ENCODE results near the gene PRR20G.
"Not testable (repeated sequence)": the region's sequence is repeated elsewhere in the genome, so short reads cannot be mapped to it uniquely, and the experiment has no call there.

Gene PRR20G

DNA sequence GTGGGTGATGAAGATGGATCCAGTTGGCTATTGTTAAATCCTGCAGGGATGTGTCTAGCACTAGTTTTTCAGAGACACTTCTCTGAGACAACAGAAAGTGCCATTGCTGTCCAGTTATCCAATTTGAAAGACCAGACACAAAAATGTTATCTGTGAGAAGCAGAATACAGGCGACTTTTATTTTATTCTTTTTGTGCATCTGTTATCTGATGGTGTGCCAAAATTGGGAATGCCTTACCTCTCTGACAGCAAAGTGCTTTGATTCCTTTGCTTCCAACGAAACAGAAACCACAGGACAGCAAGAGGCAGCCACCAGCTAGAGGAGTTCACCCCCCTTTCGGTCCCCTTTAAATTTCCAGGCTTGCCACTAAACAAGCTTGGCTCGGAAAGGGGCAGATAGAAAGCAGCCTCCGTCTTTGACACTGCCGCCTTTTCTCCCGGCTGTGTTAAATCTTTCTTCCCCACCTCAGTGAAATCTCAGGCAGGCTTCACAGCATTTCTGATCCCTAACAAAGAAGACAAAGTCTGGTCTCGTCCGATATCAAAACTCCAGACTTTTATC is 17.7 kb upstream of the PRR20G start:
- in situ Hi-C loops (cut with MboI; ENCODE audit: low pct_unique_long_range_greater_than_20kb, low sequenced_read_pairs, unreplicated experiment) = no loop called here
- no peak for DNase-seq (ENCODE audit: low spot score)
- TF ChIP-seq, protein P1, sequence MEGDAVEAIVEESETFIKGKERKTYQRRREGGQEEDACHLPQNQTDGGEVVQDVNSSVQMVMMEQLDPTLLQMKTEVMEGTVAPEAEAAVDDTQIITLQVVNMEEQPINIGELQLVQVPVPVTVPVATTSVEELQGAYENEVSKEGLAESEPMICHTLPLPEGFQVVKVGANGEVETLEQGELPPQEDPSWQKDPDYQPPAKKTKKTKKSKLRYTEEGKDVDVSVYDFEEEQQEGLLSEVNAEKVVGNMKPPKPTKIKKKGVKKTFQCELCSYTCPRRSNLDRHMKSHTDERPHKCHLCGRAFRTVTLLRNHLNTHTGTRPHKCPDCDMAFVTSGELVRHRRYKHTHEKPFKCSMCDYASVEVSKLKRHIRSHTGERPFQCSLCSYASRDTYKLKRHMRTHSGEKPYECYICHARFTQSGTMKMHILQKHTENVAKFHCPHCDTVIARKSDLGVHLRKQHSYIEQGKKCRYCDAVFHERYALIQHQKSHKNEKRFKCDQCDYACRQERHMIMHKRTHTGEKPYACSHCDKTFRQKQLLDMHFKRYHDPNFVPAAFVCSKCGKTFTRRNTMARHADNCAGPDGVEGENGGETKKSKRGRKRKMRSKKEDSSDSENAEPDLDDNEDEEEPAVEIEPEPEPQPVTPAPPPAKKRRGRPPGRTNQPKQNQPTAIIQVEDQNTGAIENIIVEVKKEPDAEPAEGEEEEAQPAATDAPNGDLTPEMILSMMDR (IDR thresholded peaks at IDR 0.05; ENCODE audit: extremely low read depth, insufficient read depth, missing control alignments) = no peak

DNA sequence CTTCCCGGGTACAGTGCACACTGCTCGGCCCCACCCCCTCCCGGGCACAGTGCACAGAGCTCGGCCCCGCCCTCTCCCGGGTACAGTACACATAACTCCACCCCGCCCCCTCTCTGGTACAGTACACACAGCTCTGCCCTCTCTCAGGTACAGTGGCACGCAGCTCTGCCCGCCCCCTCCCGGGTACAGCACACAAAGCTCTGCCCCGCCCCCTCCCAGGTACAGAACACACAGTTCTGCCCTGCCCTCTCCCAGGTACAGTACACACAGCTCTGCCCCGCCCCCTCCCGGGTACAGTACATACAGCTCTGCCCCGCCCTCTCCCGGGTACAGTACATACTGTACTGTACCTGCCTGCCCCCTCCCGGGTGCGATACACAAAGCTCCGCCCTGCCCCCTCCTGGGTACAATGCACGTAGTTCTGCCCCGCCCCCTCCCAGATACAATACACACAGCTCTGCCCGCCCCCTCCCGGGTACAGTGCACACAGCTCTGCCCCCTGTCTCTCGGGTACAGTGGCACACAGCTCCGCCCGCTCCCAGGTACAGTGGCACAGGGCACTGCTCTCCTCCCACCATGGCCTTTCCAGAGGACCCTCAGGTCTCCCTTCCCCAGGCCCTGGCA is 16.4 kb upstream of the PRR20G start:
- in situ Hi-C loops (cut with MboI; ENCODE audit: low pct_unique_long_range_greater_than_20kb, low sequenced_read_pairs, unreplicated experiment) = no loop called here
- no peak for DNase-seq (ENCODE audit: low spot score)
- TF ChIP-seq, protein P1 (IDR thresholded peaks at IDR 0.05; ENCODE audit: extremely low read depth, insufficient read depth, missing control alignments) = no peak

- in situ Hi-C loops (cut with MboI; ENCODE audit: low pct_unique_long_range_greater_than_20kb, low sequenced_read_pairs, unreplicated experiment) = no loop called here
- no peak for DNase-seq (ENCODE audit: low spot score)
- TF ChIP-seq, protein P1 (IDR thresholded peaks at IDR 0.05; ENCODE audit: extremely low read depth, insufficient read depth, missing control alignments) = no peak
These were observed 11.4 kb upstream of the PRR20G start for GRCh38 chr3:127299276-127299675.

DNA sequence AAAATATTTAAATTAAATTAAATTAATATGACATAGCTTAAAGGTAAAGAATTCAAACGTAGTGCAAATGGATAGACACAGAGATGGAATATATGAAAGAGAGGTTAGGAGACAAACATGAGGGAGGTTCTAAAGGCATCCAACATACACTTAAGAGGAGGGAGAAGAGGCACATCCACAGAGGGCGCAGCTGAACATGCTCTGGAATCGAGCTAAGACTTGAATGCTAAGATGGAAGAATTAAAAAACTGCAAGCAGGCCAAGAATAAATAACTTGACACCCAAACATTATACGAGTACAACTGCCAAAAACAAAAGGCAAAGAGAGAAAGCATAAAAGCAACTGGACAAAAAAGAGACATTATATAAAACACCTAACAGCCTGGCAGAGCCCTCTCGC is 9.1 kb upstream of the PRR20G start:
- DNase-seq (ENCODE audit: low spot score) = no peak
- TF ChIP-seq, protein P1 (IDR thresholded peaks at IDR 0.05; ENCODE audit: extremely low read depth, insufficient read depth, missing control alignments) = no peak
- in situ Hi-C loops (cut with MboI; ENCODE audit: low pct_unique_long_range_greater_than_20kb, low sequenced_read_pairs, unreplicated experiment) = no loop called here

DNA sequence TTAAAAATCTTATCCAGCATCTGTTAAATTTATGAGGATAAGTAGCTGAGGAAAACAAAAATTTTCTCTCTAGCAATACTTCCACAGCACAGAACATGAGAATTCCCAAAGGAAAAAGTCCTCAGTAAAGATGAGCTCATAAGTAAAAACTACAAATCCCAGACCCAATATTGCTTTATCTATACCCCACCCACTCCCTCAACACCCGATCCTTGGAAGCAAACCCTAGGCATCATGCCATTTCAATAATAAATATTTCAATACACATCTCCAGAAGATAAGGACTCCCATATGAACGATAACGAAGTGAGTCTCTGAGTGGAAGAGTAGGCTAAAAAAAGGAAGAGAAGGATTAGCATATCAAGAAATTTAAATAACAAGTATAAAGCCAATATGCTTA is 8.3 kb upstream of the PRR20G start:
- in situ Hi-C loops (cut with MboI; ENCODE audit: low pct_unique_long_range_greater_than_20kb, low sequenced_read_pairs, unreplicated experiment) = no loop called here
- TF ChIP-seq, protein P1 (IDR thresholded peaks at IDR 0.05; ENCODE audit: extremely low read depth, insufficient read depth, missing control alignments) = no peak
- DNase-seq (ENCODE audit: low spot score) = no peak

- DNase-seq (ENCODE audit: low spot score); in situ Hi-C loops (cut with MboI; ENCODE audit: low pct_unique_long_range_greater_than_20kb, low sequenced_read_pairs, unreplicated experiment): not testable (repeated sequence)
These were observed 5.8 kb upstream of the PRR20G start for GRCh38 chr3:127293650-127294049.

GRCh38 chr3:127291611-127292010 is 3.8 kb upstream of the PRR20G start:
- in situ Hi-C loops (cut with MboI; ENCODE audit: low pct_unique_long_range_greater_than_20kb, low sequenced_read_pairs, unreplicated experiment) = no loop called here
- DNase-seq (ENCODE audit: low spot score) = peak; percentile 48
- TF ChIP-seq, protein P1 (IDR thresholded peaks at IDR 0.05; ENCODE audit: extremely low read depth, insufficient read depth, missing control alignments) = no peak

Data from GM13977 (cell line).